Measurements from ENCODE around the gene AGR3.

Gene AGR3

DNA sequence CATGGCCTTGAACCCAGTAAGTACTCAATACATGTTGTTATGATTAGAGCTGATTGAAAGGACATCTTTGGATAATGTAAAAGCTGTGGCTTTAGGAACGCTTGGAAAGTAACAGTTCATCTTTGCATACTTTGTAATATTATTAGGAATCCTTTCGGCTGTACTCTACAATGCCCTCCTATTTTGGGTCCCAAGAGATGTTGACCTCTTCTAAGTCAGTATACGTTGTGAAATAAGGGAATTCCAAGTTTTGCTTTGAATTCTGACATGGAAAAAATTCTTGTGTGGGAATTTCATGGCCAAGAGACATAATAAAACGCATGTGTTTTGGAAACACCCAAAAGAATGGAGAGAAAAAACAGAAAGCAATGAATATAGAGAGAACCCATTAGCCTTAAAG, 7.7 kb downstream of the AGR3 start:
- TF ChIP-seq YY1 (IDR thresholded peaks at IDR 0.05; ENCODE audit: low read depth) (no peak), NFIC (IDR thresholded peaks at IDR 0.05) (no peak), FOXM1 (IDR thresholded peaks at IDR 0.05; ENCODE audit: borderline replicate concordance, low read depth) (no peak), RAD21 (IDR thresholded peaks at IDR 0.05; ENCODE audit: low read depth) (no peak), ZBTB7A (IDR thresholded peaks at IDR 0.05; ENCODE audit: low read depth) (no peak), CEBPB (IDR thresholded peaks at IDR 0.05) (no peak), EGR1 (IDR thresholded peaks at IDR 0.05) (no peak), TEAD4 (IDR thresholded peaks at IDR 0.05) (no peak), CREB1 (IDR thresholded peaks at IDR 0.05; ENCODE audit: low read depth) (no peak), TCF12 (IDR thresholded peaks at IDR 0.05; ENCODE audit: low read depth) (no peak), TAF1 (IDR thresholded peaks at IDR 0.05; ENCODE audit: low read depth) (no peak), EP300 (IDR thresholded peaks at IDR 0.05; ENCODE audit: borderline replicate concordance) (no peak)
- TF ChIP-seq, protein P1, sequence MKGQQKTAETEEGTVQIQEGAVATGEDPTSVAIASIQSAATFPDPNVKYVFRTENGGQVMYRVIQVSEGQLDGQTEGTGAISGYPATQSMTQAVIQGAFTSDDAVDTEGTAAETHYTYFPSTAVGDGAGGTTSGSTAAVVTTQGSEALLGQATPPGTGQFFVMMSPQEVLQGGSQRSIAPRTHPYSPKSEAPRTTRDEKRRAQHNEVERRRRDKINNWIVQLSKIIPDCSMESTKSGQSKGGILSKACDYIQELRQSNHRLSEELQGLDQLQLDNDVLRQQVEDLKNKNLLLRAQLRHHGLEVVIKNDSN (IDR thresholded peaks at IDR 0.05), result no peak
- TF ChIP-seq, protein P2, sequence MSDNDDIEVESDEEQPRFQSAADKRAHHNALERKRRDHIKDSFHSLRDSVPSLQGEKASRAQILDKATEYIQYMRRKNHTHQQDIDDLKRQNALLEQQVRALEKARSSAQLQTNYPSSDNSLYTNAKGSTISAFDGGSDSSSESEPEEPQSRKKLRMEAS (IDR thresholded peaks at IDR 0.05), result no peak
- TF ChIP-seq, protein P3, sequence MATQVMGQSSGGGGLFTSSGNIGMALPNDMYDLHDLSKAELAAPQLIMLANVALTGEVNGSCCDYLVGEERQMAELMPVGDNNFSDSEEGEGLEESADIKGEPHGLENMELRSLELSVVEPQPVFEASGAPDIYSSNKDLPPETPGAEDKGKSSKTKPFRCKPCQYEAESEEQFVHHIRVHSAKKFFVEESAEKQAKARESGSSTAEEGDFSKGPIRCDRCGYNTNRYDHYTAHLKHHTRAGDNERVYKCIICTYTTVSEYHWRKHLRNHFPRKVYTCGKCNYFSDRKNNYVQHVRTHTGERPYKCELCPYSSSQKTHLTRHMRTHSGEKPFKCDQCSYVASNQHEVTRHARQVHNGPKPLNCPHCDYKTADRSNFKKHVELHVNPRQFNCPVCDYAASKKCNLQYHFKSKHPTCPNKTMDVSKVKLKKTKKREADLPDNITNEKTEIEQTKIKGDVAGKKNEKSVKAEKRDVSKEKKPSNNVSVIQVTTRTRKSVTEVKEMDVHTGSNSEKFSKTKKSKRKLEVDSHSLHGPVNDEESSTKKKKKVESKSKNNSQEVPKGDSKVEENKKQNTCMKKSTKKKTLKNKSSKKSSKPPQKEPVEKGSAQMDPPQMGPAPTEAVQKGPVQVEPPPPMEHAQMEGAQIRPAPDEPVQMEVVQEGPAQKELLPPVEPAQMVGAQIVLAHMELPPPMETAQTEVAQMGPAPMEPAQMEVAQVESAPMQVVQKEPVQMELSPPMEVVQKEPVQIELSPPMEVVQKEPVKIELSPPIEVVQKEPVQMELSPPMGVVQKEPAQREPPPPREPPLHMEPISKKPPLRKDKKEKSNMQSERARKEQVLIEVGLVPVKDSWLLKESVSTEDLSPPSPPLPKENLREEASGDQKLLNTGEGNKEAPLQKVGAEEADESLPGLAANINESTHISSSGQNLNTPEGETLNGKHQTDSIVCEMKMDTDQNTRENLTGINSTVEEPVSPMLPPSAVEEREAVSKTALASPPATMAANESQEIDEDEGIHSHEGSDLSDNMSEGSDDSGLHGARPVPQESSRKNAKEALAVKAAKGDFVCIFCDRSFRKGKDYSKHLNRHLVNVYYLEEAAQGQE (IDR thresholded peaks at IDR 0.05; ENCODE audit: low read depth), result no peak

DNA sequence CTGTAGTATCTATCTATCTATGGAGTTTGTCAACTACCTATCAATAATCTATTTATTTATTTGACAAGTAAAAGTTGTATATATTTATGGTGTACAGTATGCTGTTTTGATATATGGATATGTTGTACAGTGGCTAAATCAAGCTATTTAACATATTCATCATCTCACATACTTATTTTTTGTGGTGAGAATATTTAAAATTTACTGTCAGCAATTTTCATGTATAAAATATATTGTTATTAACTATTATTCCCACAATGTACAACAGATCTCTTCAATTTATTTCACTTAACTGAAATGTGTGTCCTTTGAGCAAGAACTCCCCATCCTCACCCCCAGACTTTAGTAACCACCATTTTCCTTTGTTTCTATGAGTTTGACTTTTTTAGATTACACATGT, 14.5 kb downstream of the AGR3 start:
- TF ChIP-seq, protein P2 (IDR thresholded peaks at IDR 0.05), result no peak

DNA sequence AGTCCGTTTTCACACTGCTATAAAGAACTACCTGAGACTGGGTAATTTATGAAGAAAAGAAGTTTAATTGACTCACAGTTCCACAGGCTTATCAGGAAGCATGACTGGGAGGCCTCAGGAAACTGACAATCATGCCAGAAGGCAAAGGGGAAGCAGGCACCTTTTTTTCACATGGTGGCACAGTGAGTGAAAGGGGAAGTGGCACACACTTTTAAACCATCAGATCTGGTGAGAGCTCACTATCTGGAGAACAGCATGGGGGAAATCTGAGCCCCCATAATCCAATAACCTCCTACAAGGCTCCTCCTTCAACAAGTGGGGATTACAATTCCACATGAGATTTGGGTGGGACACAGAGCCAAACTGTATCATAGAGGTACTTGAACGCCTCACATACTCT, 30.0 kb downstream of the AGR3 start:
- TF ChIP-seq, protein P3 (IDR thresholded peaks at IDR 0.05; ENCODE audit: low read depth), result no peak
- TF ChIP-seq, protein P2 (IDR thresholded peaks at IDR 0.05), result no peak
- TF ChIP-seq, protein P1 (IDR thresholded peaks at IDR 0.05), result no peak
- TF ChIP-seq TAF1 (IDR thresholded peaks at IDR 0.05; ENCODE audit: low read depth), result no peak
- no peak for TF ChIP-seq CEBPB (IDR thresholded peaks at IDR 0.05)
- no peak for TF ChIP-seq EP300 (IDR thresholded peaks at IDR 0.05; ENCODE audit: borderline replicate concordance)
- TF ChIP-seq CREB1 (IDR thresholded peaks at IDR 0.05; ENCODE audit: low read depth), result no peak
- TF ChIP-seq FOXM1 (IDR thresholded peaks at IDR 0.05; ENCODE audit: borderline replicate concordance, low read depth), result no peak
- TF ChIP-seq NFIC (IDR thresholded peaks at IDR 0.05), result no peak
- TF ChIP-seq RAD21 (IDR thresholded peaks at IDR 0.05; ENCODE audit: low read depth), result no peak
- TF ChIP-seq TCF12 (IDR thresholded peaks at IDR 0.05; ENCODE audit: low read depth), result no peak
- TF ChIP-seq TEAD4 (IDR thresholded peaks at IDR 0.05), result no peak
- TF ChIP-seq YY1 (IDR thresholded peaks at IDR 0.05; ENCODE audit: low read depth), result no peak
- no peak for TF ChIP-seq ZBTB7A (IDR thresholded peaks at IDR 0.05; ENCODE audit: low read depth)

DNA sequence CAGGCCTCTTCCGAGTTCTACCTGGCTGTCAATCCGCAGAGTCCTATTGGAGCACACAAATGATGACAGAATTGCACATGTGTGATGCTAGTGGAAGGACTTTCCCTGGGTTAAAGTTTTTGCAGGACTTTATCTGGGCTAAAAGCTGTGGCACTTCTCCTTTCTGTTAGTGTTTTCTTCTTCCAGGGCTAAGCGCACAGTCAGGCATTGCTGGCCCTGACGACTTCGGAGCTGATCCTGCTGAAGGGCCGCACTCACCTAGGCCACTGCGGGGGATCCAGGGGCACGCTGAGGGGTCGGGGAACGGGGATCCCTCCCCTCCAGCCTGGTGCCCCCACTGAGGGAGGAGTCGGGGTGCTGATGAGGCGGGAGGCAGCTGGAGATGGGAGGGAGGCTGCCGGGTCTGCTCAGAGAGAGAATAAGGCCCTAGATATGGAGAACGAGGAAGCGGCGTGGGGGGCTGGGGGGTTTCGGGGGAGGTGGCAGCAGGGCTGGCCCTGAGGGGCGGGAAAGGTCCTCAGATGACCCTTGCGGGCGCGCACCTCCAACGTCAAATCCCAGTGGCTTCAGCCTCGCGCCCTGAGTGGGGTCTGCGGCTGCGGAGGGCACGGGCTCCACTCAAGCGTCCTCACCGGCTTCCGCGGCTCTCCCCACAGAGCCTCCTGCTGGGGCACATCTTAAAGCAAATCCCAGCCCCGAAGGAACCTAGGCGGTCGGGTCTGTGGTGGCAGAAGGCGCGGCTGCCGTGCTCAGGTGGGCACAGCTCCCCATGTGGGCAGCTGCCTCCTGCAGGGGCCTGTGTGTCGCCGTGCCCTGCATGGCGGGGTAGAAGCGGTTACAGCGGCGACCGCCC, 30.9 kb downstream of the AGR3 start:
- TF ChIP-seq EGR1 (IDR thresholded peaks at IDR 0.05), result no peak
- no peak for TF ChIP-seq YY1 (IDR thresholded peaks at IDR 0.05; ENCODE audit: low read depth)
- TF ChIP-seq, protein P2 (IDR thresholded peaks at IDR 0.05), result no peak
- TF ChIP-seq ZBTB7A (IDR thresholded peaks at IDR 0.05; ENCODE audit: low read depth), result no peak
- TF ChIP-seq RAD21 (IDR thresholded peaks at IDR 0.05; ENCODE audit: low read depth), result no peak
- TF ChIP-seq TEAD4 (IDR thresholded peaks at IDR 0.05), result no peak
- no peak for TF ChIP-seq EP300 (IDR thresholded peaks at IDR 0.05; ENCODE audit: borderline replicate concordance)
- no peak for TF ChIP-seq TCF12 (IDR thresholded peaks at IDR 0.05; ENCODE audit: low read depth)
- no peak for TF ChIP-seq NFIC (IDR thresholded peaks at IDR 0.05)
- TF ChIP-seq, protein P1 (IDR thresholded peaks at IDR 0.05), result no peak
- no peak for TF ChIP-seq FOXM1 (IDR thresholded peaks at IDR 0.05; ENCODE audit: borderline replicate concordance, low read depth)
- TF ChIP-seq, protein P3 (IDR thresholded peaks at IDR 0.05; ENCODE audit: low read depth), result no peak
- TF ChIP-seq CREB1 (IDR thresholded peaks at IDR 0.05; ENCODE audit: low read depth), result no peak

All from Ishikawa (cell line).